HG02943 (cell line): ENCODE data around the gene GJB3.
"Not testable (repeated sequence)": the region's sequence is repeated elsewhere in the genome, so short reads cannot be mapped to it uniquely, and the experiment has no call there.

Source experiments
- ATAC-seq: cut with Tn5 transposase; IDR thresholded peaks from one replicate; pipeline ENCODE4 v1.9.1; 2021; ENCODE audit warnings: mild to moderate bottlenecking, low read depth, moderate library complexity; ENCODE audit not compliant: unreplicated experiment

Gene GJB3

DNA sequence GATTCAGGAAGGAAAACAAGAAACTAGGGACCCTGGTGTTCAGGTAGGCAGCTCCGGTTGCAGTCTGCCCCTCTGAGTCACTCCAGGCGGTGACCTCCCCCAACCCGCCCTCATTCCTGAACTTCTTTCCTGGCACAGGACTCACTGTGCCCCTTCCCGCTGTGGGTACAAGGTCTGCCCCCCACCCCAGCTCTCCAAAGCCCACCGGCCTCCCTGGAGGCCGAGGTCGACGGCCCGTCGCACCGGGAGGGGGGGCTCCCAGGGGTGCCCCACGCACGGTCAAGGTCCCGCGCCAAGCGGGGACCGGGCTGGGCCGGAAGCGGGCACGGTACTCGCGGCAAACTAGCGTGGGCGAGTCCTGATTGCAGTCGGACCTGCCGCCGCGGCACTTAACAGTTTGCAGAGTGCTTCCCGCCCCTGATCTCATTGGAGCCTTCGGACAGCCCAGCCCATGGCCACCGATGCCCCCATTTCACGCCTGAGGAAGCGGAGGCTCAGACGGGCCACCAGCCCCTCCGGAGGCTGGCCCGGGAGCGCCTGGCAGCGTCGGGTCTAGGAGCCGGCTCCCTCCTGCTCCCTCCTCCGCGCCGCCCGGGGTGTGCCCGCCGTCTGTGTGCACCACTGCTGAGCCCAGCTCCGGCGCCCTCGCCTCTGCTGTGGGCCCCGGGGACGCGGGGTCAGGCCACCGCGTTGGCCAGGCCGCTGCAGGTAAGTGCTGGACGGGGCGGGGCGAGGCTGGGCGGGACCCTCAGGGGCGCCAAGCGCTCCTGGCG lies at the start of gene GJB3:
Gene GJB3 (plus strand): TSS at position 144 of the 773 bp plus-strand sequence. CDS start 3,549 bp downstream, outside the sequence.
- ATAC-seq = no peak

GRCh38 chr1:34732831-34733230 lies 48.2 kb upstream of the GJB3 start:
- ATAC-seq = not testable (repeated sequence)

- no peak for ATAC-seq
Measured at GRCh38 chr1:34736692-34737091, 44.3 kb upstream of the GJB3 start.

DNA sequence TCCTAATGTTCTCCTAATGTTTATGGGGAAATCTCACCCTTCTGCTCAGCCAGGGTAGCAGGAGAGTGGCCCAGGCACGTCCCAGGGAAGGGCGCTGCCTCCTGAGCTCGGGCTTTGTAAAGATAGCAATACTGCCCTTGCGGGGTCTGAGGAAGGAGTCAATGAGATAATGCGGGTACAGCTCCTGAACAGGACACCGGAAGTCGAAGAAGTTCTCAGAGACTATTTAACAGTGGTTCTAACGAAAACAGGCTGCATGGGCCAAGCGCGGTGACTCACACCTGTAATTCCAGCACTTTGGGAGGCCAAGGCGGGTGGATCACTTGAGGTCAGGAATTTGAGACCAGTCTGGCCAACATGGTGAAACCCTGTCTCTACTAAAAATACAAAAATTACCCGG lies 43.8 kb upstream of the GJB3 start:
- not testable (repeated sequence) for ATAC-seq

GRCh38 chr1:34739613-34740012 lies 41.4 kb upstream of the GJB3 start:
- ATAC-seq = no peak

- no peak for ATAC-seq
Measured at GRCh38 chr1:34740161-34740868, 40.7 kb upstream of the GJB3 start.

DNA sequence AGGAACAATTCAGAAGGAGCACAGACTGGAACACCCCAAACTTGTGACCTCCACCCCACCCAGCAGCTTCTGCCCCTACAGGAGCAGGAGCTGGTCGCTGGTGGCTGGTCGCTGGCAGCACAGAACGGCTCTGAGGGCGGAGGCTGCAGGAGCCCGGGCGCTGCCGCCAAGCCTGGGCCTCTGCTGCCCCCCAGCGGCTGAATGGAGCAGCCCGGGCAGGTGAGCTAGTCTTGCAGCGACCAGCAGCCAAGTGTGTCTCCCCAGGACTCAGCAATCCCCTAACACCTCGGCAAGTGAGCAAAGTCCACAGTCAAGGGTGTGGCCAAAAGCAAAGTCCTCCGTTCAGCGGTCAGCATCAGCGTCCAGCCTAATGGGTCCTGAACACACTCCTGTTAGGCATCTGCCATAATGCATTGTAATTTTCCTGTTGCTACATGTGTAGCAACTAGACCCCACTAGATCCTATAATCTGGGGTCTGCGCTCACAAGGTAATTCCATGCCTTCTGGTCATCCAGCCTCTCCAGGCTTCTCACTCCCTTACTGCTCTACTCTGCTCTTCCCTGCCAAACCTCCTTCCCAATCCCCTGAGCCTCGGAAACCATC lies 38.2 kb upstream of the GJB3 start:
- ATAC-seq = no peak

DNA sequence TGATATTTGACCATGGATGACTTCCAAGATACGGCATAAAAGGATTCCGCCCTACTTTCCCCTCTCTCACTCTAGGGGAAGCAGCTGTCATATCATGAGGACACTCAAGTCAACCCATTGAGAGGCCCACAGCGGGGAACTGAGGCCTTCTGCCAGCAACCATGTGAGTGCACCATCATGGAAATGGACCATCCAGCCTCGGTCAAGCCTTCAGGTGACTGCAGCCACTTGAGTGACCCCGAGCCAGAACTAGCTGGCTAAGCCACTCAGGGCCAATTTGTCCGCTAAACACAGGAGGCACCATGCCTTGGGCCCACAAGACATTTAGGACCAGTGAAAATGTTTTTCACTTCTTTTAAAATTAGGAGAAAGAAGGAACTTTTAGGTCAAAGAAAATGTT lies 37.2 kb upstream of the GJB3 start:
- no peak for ATAC-seq

- ATAC-seq = no peak
Measured at GRCh38 chr1:34744851-34745250, 36.2 kb upstream of the GJB3 start.

GRCh38 chr1:34745666-34746065 lies 35.3 kb upstream of the GJB3 start:
- no peak for ATAC-seq

DNA sequence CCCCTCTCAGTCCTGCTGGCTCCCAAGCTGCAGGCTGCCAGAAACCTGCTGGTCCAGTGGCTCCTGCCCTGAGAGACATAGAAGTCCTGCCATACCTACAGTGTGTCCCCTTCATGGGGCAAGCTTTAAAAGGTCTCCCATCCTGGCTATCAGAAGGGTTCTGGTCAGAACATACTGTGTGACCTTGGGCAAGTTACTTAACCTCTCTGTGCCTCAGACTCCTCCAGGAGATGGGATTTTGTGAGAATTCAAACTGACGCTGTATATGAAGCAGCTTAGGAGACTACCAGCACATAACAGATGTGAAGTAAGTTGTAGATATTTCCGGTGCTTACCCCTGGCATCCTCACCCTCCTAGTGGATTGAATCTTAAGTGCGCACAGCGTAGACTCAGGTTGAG lies 34.9 kb upstream of the GJB3 start:
- ATAC-seq = no peak

DNA sequence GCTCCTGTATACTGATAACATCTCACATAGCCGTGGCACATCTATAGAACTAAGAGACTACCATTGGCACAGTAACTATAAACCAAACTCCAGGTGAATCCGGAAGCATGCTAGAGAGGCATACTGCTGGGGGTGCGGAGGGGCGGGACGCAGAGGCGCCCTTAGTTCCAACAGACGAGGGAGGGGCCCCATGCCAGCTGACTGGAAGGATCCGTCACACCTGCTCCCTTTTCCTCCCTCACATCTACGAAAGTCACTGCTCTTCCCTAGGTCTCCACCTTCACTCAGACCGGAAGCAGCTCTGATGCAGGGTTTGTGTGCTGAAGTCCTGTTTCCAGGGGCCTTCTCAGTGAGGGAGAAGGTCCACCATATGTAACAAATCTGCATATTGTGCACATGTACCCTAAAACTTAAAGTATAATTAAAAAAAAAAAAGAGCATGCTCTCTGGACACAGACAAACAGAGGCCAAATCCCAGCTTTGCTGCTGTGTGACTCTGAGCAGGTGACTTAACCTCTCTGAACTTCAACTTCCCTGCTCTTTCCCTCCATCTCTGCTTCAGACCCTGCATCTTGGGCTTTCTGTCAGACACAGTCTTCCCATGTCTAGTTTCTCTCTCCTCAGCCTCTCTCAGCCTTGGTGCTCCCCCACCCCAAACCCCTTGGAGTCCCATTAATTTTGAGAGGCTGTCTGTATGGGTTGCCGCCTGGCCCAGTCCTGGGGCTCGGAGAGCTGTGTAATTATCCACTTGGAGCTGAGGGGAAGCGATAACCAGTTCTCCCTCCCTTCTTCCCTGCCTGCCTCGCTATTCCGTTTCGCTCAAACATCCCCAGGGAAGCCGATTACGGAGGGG lies 34.0 kb upstream of the GJB3 start:
- ATAC-seq = no peak

- ATAC-seq = no peak
Measured at GRCh38 chr1:34747638-34747941, 33.4 kb upstream of the GJB3 start.

GRCh38 chr1:34749992-34750391 lies 31.0 kb upstream of the GJB3 start:
- ATAC-seq = no peak

- no peak for ATAC-seq
Measured at GRCh38 chr1:34750610-34751009, 30.4 kb upstream of the GJB3 start.

DNA sequence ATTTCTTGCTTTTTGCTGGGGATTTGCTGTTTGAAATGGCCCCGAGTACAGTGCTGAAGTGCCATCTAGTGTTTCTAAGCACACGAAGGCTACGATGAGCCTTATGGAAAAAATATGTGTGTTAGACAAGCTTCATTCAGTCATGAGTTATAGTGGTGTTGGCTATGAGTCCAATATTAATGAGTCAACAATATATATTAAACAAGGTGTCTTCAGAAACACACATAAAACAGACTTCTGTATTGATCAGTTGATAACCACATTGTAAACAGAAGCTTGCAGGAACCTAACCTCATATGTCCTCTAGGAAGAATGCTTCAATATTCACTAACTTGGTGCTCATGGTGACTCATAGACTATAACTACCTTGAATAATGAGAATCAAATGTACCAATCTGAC lies 27.9 kb upstream of the GJB3 start:
- no peak for ATAC-seq

DNA sequence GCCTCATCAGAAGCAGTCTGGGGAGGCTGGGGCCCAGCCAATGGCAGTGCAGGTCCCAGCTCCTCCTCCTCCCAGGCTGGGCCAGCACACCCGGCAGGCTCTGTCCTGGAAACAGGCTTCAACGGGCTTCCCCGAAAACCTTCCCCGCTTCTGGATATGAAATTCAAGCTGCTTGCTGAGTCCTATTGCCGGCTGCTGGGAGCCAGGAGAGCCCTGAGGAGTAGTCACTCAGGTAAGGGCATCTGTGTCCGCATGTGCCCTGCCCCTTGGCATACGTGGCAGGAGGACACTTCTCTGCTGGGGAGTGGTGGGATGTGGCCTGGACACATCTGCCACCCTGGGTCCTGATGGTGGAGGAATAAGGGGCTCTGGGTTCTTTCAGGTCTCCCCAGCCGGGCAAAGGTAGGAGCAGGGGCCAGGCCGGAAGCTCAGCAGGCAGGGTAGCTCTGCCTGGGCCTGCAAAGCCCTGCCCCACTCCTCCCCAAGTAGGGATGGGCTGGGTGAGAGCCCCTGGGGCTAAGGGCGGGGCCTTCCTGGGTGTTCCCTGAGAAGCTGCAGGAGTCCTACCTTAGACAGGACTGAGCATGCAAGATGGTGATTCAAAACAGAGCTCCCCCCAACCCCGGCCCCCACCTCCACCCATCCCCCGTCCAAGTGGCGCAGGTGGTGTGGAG lies 25.9 kb upstream of the GJB3 start, which contains the start of gene GJB5:
Gene GJB5 (plus strand): TSS at position 84 of the 674 bp plus-strand sequence. CDS start 2,284 bp downstream, outside the sequence.
- no peak for ATAC-seq

GRCh38 chr1:34755961-34756360 lies 25.1 kb upstream of the GJB3 start:
- ATAC-seq = no peak

DNA sequence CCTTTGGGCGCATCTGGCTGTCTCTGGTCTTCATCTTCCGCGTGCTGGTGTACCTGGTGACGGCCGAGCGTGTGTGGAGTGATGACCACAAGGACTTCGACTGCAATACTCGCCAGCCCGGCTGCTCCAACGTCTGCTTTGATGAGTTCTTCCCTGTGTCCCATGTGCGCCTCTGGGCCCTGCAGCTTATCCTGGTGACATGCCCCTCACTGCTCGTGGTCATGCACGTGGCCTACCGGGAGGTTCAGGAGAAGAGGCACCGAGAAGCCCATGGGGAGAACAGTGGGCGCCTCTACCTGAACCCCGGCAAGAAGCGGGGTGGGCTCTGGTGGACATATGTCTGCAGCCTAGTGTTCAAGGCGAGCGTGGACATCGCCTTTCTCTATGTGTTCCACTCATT lies 23.6 kb upstream of the GJB3 start:
- ATAC-seq = no peak

DNA sequence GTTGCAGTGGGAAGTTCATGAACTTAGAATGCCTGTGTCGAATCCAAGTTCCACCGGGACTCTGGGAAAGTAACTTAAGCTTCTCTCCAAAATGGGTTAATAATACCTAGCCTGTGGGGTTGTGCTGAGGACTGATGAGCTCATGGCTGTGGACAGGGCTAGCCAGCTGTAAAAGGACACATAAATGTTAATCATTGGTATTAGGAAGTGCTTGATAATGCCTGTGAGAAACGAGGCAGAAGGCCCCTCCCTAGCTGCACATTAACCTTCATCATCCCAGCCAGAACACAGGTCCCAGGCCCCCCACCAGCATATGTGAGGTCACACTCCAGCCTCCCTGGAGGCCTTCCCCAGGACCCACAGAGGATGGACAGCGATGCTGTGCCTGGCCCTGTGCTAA lies 22.3 kb upstream of the GJB3 start:
- no peak for ATAC-seq
